IPS-NIHi7 (cell line): Measurements from ENCODE around the gene TMEM87B.

Experiments used
- DNase-seq: peaks from one replicate; pipeline ENCODE4 v3.0.0; 2012; ENCODE audit warnings: mixed read lengths; ENCODE audit errors: extremely low spot score

Gene TMEM87B, protein sequence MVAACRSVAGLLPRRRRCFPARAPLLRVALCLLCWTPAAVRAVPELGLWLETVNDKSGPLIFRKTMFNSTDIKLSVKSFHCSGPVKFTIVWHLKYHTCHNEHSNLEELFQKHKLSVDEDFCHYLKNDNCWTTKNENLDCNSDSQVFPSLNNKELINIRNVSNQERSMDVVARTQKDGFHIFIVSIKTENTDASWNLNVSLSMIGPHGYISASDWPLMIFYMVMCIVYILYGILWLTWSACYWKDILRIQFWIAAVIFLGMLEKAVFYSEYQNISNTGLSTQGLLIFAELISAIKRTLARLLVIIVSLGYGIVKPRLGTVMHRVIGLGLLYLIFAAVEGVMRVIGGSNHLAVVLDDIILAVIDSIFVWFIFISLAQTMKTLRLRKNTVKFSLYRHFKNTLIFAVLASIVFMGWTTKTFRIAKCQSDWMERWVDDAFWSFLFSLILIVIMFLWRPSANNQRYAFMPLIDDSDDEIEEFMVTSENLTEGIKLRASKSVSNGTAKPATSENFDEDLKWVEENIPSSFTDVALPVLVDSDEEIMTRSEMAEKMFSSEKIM

DNA sequence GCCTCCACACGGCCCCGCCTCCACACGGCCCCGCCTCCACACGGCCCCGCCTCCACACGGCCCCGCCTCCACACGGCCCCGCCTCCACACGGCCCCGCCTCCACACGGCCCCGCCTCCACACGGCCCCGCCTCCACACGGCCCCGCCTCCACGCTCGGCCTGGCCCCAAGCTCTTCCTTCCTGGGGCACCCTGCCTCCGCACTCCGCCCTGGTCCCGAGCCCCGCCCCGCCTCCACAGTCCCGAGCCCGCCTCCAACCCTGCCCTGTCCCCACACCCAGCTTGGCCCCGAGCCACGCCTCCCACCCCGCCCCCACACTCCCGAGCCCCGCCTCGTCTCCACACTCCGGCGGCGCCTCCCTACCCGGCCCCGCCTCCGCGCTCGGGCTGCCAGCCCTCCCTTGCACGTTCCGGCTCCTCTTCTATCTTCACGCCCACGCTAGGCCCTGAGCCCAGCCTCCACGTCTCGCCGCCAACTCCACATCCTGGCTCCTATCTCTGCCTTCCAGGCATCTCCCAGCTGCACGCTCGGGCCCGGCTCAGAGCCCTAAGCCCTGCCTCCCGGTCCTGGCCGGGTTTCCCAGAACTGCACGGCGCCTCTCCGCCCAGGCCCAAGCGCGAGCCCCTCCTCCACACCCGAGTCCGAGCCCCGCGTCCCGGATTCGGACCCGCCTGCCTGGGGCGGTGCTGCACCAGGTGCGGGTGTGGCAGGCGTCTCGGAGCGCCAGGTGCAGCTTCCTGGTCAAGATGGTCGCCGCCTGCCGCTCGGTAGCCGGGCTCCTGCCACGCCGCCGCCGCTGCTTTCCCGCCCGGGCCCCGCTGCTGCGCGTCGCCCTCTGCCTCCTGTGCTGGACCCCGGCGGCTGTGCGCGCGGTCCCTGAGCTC, at the start of gene TMEM87B:
Gene TMEM87B (plus strand): TSS at position 423 of the 883 bp plus-strand sequence. CDS start 323 bp downstream, at position 746.
- peak; percentile 95 for DNase-seq

DNA sequence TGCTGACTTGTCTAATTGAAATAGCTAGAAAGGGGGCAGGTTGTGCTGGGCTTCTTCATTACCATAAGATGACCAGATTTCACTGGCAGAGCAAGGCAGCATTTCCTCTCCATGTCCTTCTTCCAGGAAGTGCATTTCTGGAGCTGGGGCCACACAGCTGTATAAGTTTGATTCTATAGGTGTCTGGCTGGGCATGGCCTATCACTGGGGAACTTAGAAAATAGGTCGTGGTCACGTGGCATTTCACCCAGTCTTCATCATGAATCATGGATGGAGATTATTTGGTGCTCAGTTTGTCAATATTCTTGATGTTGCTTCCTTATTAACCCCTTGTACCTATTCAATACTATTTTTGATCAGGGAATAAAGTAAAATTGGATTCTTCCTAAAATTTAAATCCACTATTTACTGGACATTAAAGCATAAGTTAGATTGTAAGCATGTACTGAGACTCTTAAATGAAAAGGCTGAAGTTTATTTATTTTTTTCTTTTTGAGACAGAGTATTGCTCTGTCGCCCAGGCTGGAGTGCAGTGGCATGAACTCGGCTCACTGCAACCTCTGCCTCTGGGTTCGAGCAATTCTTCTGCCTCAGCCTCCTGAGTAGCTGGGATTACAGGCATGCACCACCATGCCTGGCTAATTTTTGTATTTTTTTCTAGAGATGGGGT, 49.5 kb upstream of the TMEM87B start:
- DNase-seq, result no peak

DNA sequence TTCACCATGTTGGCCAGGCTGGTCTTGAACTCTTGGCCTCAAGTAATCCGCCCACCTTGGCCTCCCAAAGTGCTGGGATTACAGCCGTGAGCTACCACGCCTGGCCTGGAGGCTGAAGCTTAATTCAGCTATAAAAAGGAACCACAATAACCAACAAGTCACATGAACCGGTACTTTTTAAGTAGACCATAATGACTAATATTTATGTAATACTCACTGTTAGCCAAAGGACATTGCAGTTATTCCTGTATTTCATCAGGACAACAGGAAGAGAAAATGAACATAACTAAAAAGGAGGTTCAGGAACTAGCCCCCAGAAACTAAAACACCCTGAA, 49.0 kb upstream of the TMEM87B start:
- no peak for DNase-seq

DNA sequence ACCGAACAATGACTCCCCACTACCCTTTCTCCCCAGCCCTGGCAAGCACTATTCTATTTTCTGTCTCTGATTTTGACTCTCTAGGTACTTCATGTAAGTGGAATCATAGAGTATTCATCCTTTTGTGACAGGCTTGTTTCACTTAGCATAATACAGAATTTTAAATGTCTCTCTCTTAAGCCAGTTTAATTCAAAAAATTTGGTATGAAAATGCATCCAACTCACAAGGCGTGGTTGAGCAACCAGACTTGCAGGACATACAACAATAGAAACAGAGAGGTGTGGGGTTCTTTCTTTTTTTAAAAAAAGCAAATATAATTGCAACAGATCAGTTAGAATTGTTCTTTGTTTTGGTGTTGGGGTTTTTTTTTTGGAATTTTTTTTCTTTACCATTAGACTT, 47.6 kb upstream of the TMEM87B start:
- no peak for DNase-seq

DNA sequence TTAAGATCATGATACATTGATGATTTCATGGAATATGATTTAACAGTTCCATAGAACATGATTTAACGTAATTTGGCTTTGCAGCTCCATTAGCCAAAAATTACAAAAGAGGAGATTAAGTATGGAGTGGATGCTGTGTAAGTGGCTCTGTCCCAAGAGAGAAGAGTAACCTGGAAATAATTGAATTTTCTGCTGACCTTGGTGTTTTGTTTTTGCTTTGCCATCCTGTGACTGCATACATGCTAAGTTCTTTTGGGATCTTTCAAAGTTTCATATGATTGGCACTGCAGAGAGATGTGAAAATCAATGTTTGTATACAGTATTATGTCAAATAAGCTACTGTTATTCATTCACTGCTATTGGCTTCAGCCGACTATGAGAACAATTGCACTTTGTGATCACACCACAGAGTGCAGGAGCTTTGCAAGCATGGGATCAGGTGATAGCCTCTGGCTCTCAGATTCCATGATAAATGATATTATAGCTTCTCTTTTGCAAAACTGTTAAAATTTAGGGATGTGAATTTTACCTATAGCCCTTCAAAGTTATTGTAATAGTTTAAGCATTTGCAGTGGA, 46.1 kb upstream of the TMEM87B start:
- DNase-seq, result no peak

DNA sequence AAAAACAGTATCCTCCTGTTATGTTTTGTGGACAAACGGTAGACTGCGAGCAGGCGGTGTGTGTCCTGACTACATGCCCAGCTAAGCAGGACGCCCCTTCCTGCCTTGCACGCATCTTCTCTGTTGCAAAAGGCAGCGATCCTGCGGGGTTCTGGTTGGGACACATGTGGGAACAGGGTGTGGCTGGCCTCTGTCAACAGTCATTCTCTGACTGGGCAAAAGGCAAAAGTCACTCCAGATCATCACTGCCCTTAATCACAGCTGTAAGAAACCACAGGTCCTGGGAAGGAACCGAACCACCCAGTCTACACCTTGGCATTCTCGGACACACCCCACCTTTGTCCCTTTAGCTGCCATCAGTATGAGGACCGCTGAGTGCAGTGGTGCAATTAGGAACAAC, 44.3 kb upstream of the TMEM87B start:
- no peak for DNase-seq

DNA sequence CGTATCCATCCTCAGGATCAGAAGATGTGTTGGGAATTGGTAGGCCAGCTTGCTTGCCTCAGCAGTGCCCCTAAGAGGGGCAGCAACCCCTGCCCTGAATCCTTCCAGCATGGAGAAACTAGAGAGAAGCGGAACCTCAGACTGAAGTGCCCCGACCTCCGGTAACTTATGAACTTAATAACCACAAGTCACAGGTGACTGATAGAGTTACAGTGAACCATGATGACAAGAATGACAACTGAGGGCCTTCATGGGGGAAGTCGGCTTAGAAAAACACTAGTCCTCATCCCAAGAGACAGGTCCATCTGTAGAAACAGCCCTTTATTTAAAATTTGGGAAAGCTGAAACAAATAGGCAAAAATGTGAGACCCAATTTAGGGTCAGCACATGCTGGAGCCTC, 42.5 kb upstream of the TMEM87B start:
- no peak for DNase-seq

DNA sequence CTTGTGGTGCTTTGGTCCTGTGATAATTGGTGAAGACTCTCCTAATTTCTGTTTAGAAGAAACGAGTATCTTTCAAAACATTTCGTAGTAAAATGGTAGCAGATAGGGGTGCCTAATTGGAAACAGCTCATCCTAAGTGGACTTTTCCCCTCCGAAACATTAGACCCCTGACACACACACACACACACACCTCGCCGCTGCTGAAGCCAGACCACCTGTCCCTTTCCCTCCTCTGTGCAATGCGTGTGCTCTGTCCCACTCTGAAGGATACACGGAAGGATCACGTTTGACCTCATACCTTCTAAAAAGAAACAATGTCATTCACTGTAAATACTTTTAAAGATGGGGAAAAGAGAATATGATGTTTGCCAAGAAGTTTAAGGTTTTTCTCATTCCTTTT, 36.2 kb upstream of the TMEM87B start:
- no peak for DNase-seq

DNA sequence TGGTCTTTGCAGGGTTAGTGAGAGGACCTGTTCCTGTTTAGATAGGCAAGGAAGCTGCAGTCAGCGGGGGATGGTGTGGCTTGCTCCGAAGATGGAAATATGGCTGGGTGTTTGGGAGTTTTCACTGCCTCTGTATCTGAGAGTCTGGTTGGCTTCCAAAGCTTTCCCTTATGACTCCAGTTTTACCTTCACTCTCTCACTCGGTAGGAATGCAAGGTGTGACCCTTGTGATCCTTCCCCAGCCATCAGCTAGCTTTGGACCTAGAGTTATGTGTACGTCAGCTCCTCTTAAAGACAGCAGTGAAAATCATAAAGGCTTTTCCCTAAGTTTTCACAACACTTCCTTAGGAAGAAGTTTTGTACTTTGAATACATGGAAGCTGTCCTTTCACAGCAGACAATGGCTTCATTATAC, 35.5 kb upstream of the TMEM87B start:
- peak; percentile 19 for DNase-seq

DNA sequence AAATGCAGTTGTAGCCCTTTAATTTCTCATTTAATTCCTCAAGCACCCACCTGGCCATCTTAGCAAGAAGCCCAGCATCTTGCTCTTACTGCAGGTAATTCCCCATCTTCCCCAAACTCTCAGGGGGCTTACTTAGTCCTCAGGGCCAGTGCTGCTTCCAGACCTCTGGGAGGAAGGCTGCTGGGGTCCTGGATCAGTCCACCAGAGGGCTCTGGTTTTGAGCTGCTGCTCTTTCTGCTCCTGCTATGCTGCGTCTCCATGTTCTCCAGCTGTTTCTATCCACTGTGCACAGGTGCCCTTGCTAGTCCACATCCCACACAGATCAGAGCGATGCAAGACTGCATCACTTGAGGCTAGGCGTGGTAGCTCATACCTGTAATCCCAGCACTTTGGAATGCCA, 34.5 kb upstream of the TMEM87B start:
- peak; percentile 66 for DNase-seq

DNA sequence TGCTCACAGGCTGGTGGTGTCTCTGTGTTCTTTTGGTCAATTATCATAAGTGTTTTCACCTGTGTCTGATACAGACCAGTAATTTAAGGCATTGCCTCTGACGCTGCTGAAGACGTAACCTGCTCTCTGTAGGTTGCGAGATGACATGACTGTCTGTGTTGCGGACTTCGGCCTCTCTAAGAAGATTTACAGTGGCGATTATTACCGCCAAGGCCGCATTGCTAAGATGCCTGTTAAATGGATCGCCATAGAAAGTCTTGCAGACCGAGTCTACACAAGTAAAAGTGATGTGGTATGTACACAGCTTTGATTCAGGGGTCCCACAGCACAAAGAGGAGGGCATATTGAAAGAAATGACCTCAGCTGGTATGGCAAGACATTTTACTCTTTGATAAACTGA, 33.8 kb upstream of the TMEM87B start:
- DNase-seq, result no peak

DNA sequence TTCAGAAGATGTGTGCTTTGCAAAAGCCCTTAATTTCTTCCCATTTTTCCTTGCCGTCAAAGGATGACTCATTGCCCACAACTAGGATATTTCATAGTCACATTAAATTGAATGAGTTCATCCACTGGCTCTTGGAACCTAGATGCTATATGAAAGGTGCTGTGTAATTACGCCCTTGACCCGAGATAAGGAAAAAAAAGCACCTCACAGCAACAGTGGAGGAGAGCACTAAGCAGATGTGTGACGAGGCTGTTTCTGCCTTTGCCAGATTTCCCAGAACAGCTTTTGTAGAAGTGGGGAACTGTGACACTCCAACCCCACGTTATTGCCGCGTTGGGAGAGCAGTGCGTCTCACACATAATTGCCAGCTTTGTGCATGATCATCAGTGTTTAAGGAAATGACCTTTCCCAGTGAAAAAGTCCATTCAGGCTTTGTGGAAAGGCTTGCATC, 33.3 kb upstream of the TMEM87B start:
- DNase-seq, result no peak

DNA sequence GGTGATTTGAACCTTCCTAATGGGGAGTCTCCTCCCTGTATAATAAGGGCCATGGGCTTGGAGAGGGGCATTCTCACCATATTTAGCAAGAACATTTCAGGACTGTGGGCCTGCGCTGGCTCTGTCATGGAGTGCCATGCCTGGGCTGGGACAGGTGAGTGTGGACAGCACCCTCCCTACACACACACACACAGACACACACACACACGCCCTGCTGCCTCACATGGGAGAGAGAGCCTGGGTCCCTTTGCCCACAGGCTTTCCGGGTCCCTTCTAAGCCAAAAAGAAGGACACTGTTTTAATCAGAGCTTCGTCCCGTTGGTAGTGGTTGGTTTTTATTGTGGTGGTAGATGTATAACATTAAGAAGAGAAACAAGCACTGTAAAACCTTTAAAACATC, 31.4 kb upstream of the TMEM87B start:
- no peak for DNase-seq

DNA sequence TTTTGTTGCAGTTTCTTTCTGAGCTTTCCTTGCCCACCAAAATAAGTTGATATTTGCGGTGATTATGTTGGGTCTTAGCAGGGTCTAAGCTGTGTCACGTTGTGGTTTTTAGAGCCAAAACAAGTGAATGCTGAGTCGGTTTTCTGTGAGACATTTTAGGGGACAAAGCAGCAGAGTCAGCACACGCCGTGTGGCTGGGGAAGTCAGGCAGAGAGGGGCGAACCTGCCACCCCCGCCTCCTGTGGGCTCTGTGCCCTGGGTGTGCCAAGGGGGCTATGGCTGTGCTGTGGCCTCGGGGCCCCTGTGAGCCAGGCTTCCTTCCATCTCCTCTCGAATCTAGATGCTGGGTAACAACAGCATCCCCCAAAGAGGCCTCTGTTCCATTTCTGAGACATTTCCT, 30.8 kb upstream of the TMEM87B start:
- DNase-seq, result no peak

DNA sequence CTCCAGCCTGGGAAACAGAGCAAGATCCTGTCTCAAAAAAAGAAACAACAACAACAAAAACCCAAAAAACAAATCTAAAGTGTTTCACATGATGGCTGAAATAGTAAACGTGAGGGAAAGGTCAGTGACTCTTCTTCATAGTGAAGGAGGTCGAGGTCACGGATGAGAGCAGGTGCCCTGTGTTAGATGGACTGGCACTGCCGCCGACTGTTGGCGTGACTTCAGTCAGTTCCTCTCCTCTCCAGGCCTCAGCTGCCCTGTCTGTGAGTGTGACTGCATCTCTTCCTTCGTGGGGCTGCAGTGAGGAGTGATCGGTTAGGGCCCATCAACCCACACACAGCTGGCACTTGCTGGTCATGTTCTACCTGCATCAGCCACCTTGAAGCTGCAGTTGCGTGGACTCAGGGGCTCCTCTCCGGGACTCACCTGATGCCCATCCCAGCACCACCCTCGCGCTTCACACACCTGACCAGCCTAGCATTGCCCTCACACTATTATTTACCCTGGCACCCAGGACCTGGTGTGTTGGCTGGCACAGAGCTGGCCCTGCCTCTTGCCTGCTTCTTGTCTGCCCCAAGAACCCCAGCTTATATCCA, 30.1 kb upstream of the TMEM87B start:
- DNase-seq, result no peak

DNA sequence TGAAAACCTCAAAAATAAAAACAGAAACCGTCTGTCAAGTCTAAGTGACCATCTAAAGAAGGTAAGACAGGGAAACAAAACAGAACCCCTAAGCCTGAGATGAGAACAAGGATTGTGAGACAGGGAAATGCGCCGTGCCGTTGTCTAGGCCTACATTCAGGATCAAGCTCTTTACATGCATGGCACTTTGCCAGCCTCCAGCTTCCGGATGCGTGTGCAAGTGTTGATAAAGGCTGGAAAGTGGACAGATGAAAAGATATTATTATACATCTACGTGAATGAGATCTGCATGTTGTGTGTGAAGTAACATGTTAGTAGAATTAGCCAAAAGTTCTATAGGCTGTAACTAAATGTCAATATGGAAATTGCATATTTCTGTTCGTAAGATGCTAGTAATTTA, 28.6 kb upstream of the TMEM87B start:
- DNase-seq, result no peak

DNA sequence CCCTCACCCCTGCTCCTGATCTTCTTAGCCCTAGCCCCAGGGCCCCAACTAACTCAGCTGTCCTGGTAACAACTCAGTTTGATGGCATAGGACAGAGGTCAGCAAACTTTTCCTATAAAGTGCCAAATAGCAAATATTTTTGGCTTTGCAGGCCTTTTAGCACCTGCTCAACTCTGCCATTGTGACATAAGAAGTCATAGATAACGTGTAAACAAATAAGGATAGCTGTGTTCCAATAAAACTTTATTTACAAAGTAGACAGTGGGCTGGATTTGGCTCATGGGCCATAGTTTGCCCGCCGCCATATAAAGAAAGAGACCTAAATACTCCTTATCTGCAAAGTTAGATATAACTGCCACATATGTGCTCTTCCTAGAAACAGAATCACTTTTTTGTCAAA, 27.3 kb upstream of the TMEM87B start:
- DNase-seq, result no peak

DNA sequence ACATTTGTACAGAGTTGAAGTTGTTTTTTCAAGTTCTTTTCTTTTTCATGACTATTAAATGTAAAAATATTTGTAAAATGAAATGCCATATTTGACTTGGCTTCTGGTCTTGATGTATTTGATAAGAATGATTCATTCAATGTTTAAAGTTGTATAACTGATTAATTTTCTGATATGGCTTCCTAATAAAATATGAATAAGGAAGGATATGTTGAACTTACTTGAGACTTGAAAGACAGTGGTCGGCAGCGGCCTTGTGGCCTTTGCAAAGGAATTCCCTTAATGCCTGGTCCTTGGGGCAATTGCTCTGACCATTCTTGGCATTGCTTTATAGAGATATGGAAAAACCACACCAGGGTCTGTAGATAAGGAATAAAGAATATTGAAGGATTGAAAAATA, 25.9 kb upstream of the TMEM87B start:
- DNase-seq, result no peak

DNA sequence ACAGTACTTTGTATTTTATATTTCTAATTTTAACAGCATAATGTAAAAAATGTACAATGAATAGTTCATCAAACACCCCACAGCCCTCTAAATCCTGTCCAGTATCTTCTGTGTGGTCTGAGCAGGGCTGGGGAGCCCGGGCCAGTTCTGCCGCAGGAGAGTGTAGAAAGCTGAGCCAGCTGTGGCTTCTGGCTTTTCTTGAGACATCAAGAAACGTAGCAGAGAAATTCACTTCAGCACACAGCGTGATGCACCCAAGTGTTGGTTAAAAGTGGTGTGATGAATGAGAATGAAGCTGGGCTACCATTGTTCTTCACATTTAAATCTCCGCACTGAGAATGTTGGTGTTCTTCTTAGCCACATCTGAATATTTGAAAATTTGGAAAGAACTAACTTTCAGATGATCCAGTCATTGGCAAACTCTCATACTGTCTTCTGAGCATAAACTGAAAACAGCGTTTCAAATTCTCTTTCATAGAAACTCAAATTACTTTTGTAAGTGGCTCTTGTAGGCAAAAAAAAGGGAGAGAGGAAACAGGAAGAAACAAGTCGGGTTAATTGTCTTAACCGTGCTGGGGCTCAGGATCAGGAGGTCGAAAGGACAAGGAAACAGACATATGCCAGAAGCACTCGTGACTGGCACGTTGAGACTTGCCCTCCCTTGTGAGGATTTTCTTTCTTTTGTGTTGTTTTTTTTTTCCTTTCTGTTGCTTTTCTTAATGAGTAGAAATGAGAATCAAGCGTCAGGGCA, 23.4 kb upstream of the TMEM87B start:
- DNase-seq, result peak; percentile 39

DNA sequence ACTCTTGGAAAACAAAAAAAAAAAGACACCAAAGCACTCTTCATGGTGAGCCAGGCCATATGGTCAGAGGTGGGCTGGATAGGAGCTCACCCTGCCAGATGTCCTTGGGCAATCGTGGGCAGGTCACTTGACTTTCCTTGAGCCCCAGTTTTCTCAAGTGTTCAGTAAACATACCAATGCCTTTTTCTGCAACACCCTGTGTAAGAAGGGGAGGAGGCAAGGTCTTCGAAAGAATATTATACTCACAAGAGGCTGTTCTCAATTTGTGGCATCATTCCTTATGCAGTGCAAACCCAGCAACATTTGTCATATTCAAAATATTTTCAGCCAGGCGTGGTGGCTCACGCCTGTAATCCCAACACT, 22.9 kb upstream of the TMEM87B start:
- DNase-seq, result no peak
